Psoas muscle (tissue), 8 donors: ENCODE data around the gene CATSPERB. TPM values are rescaled to one million over a fixed set of nuclear protein-coding genes. Genes with fewer than 3 reads are reported as not detected.
A peak's percentile ranks its signal among the peaks of the same experiment; 100 is the strongest.

Experiments
- ATAC-seq, 4 donors: fragments of 200-7000 bp; cut with Tn5 transposase; one replicate each; pipeline ENCODE4 v1.9.1; 2020; ENCODE audit warnings: moderate library complexity in 3 of 4, mild to moderate bottlenecking in 2 of 4
- DNase-seq, 2 donors: peaks; one replicate each; pipeline ENCODE4 v3.0.0-alpha.2; 2020
- H3K27ac ChIP-seq: fragments of 200-600 bp; one replicate; pipeline ENCODE4 v1.8.0; 2022
- H3K27me3 ChIP-seq, 3 donors: fragments of 200-600 bp in 1 of 3; one replicate each; pipeline versions ENCODE4 v1.6.1 to v1.8.0; 2013 to 2022; ENCODE audit warnings: low read length in 2 of 3, mild to moderate bottlenecking in 2 of 3, moderate library complexity in 1 of 3; ENCODE audit not compliant: insufficient read depth in 3 of 3
- H3K36me3 ChIP-seq, 2 donors: fragments of 200-600 bp in 1 of 2; one replicate each; pipeline versions ENCODE4 v1.6.1 to v1.8.0; 2013 to 2022; ENCODE audit warnings: low read depth in 1 of 2, mild to moderate bottlenecking in 1 of 2, moderate library complexity in 1 of 2; ENCODE audit not compliant: insufficient read depth in 1 of 2
- H3K4me1 ChIP-seq: fragments of 200-600 bp; one replicate; pipeline ENCODE4 v1.8.0; 2022
- H3K4me3 ChIP-seq: fragments of 200-600 bp; one replicate; pipeline ENCODE4 v1.8.0; 2022; ENCODE audit warnings: mild to moderate bottlenecking
- H3K9me3 ChIP-seq: fragments of 200-600 bp; one replicate; pipeline ENCODE4 v1.8.0; 2022
- WGBS, 3 donors: extraction: QIAGEN DNeasy Blood & Tissue Kit; methylation state at CpG; one replicate each; pipeline versions ENCODE4 v1.1.6 to v1.1.7; 2013; 5-methylcytosine and 5-hydroxymethylcytosine counted together
- intact Hi-C, 2 donors: fragments of 100-400 bp; cut with DNase I; formaldehyde crosslinking; loops; one replicate each; pipeline versions ENCODE4 v1.11.0 to v1.14.2; 2022
- polyA plus RNA-seq, 3 donors: library from polyadenylated mRNA; stranded (reverse); fragments of 200-250 nt; gene quantifications; one replicate each; pipeline ENCODE4 v1.2.3, GENCODE V29; 2013
- total RNA-seq, 4 donors: library from RNA; stranded (reverse); fragmentation: NEBNext Ultra II Directional in 2 of 4; extraction: Animal tissue kit (Norgen Biotek cat#: 25700) in 2 of 4; gene quantifications; one replicate each; pipeline versions ENCODE4 v1.2.1 to v1.2.4, GENCODE V29; 2021 to 2023
- TF ChIP-seq, protein P1 (sequence below): fragments of 200-600 bp; IDR thresholded peaks from one replicate; pipeline ENCODE4 v1.8.0; 2022; ENCODE audit warnings: antibody characterized with exemption
- donor health status: healthy with polysubstance abuse.
- donor health status: DM: no; HTN: no; CAD: no; lungs with moderate emphysema.
- donor health status: Bipolar disorder and iron deficiency.
- donor health status: healthy.
- donor health status: DM: yes; HTN: yes; CAD: no.
- donor health status: DM: no; HTN: no; CAD: no.
- donor health status: DM: no; HTN: no; CAD: no.
- donor health status: DM: yes; HTN: yes; CAD: no.

CATSPERB gene
- total and polyA plus RNA-seq, 7 donors: 0.03 to 0.52 (median 0.20) TPM

DNA sequence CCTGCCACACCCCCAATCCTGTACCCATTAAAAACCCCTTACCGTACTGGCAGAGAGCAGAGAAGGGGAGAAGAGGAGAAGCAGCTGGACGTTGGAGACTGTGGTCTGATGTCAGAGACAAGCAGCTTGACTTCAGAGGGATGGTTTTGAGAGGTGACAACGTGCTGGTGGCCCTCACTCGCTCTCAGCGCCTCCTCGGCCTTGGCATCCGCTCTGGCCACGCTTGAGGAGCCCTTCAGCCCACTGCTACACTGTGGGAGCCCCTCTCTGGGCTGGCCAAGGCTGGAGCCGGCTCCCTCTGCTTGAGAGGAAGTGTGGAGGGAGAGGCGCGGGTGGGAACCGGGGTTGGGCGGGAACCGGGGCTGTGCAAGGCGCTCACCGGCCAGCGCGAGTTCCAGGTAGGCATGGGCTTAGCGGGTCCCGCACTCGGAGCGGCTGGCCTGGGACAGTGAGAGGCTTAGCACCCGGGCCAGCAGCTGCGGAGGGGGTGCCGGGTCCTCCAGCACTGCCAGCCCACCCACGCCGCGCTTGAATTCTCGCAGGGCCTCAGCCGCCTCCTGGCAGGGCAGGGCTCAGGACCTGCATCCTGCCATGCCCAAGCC lies 154.2 kb downstream of the CATSPERB start:
- 85 to 95% (median 94%) methylated on average over 25 to 30 of the region's 30 CpGs for WGBS, 3 donors
- H3K27ac ChIP-seq: no peak overlapping the region
- no peaks in the 10 kb centered on the region for H3K4me1 ChIP-seq
- H3K4me3 ChIP-seq: no peak overlapping the region
- H3K9me3 ChIP-seq: no peaks in the 10 kb centered on the region
- DNase-seq: no peak
- no peak for ATAC-seq
- peaks cover 0 to 23% (median 14%) of the 10 kb centered on the region in 3 donors for H3K27me3 ChIP-seq
- TF ChIP-seq, protein P1, sequence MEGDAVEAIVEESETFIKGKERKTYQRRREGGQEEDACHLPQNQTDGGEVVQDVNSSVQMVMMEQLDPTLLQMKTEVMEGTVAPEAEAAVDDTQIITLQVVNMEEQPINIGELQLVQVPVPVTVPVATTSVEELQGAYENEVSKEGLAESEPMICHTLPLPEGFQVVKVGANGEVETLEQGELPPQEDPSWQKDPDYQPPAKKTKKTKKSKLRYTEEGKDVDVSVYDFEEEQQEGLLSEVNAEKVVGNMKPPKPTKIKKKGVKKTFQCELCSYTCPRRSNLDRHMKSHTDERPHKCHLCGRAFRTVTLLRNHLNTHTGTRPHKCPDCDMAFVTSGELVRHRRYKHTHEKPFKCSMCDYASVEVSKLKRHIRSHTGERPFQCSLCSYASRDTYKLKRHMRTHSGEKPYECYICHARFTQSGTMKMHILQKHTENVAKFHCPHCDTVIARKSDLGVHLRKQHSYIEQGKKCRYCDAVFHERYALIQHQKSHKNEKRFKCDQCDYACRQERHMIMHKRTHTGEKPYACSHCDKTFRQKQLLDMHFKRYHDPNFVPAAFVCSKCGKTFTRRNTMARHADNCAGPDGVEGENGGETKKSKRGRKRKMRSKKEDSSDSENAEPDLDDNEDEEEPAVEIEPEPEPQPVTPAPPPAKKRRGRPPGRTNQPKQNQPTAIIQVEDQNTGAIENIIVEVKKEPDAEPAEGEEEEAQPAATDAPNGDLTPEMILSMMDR: no peak
- intact Hi-C loops: no loop called here
- no peaks in the 10 kb centered on the region for H3K36me3 ChIP-seq

DNA sequence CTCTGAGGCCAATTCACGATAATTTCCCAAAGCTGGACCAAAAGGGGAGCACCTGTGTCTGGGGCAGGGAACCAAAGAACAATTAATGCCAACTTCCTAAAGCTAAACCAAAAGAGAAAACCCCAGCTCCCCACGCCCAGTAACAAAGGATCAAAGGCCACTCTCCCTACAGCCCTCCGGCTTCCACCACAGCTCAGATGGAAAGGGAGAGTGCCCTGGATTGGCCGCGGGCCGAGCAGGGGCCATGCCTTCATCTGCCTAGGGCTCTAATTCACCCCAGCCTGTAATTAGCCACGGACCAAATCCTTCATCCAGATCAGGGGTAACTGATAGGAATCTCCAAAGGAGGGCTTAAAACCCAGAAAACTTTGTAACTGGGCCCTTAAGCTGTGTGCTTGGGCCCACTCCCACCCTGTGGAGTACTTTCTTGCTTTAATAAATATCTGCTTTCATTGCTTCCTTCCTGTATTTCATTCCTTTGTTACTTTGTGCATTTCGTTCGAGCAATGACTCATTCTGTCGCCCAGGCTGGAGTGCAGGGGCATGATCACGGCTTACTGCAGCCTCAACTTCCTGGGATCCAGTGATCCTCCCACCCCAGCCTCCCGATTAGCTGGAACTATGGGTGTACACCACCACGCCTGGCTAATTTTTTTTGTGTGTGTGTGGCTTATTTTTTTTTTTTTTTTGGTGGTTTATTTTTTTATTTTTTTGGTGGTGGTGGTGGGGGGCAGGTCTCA lies 156.2 kb downstream of the CATSPERB start:
- Histone ChIP-seq H3K36me3 (no peaks in the 10 kb centered on the region), H3K4me1 (no peaks in the 10 kb centered on the region), H3K27me3 (peaks cover 0 to 31% (median 14%) of the 10 kb centered on the region in 3 donors), H3K4me3 (no peak overlapping the region), H3K27ac (no peak overlapping the region), H3K9me3 (no peaks in the 10 kb centered on the region)
- TF ChIP-seq, protein P1: no peak
- ATAC-seq (no peak), DNase-seq (no peak)
- intact Hi-C loops: no loop called here
- 44 to 68% (median 49%) methylated on average over 13 of the region's 13 CpGs for WGBS, 3 donors

DNA sequence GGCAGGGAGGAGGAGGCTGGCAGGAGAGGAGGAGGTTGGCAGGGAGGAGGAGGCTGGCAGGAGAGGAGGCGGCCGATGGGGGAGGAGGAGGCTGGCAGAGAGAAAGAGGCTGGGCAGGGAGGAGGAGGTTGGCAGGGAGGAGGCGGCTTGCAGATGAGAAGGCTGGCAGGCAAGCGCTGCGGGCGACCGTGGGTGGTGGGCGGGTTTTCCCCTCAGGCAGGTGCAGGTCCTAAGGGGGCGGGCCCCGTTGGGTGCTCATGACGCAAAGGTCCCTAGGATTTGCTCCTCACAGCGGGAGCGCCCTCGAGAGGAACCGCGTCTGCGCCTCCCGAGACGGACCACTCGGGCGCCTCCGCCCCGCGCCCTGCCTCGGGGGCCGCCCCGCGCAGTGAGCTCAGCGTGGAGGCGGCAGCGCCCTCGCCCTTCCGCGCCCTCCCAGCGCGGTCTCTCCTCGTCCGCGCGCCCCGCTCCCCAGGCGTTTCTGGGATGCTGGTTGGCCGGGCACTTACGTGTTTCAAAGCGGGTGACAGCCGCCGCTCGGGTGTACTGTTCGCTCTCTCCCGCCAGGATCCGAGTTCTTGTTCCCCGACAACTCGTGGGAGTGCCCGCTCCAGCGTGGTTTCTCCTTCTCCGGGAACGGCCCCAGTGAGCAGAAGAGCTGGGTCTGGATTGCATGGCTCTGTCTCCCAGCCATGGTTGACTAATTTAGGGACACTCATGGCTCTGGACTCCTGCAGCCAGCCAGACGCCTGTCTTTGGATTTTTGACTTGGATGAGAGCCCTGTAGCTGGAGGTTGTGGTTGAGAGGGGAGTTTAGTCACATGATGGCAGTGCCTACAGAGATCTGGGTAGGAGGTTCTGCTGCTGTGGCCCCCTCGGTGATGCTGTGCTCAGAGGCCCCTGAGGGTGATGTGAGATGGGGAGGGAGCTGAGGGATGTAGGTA lies 157.7 kb downstream of the CATSPERB start:
- Histone ChIP-seq H3K36me3 (no peaks in the 10 kb centered on the region), H3K27ac (no peak overlapping the region), H3K9me3 (no peaks in the 10 kb centered on the region), H3K4me1 (no peaks in the 10 kb centered on the region), H3K27me3 (peaks cover 0 to 27% (median 13%) of the 10 kb centered on the region in 3 donors), H3K4me3 (peak overlapping the region; percentile 51)
- WGBS, 3 donors: 1% methylated on average over 29 to 59 of the region's 59 CpGs
- TF ChIP-seq, protein P1: no peak
- intact Hi-C loops: no loop called here
- DNase-seq: peak; percentile 25 to 48
- ATAC-seq: peak in 1 of 4 donors; percentile 40

DNA sequence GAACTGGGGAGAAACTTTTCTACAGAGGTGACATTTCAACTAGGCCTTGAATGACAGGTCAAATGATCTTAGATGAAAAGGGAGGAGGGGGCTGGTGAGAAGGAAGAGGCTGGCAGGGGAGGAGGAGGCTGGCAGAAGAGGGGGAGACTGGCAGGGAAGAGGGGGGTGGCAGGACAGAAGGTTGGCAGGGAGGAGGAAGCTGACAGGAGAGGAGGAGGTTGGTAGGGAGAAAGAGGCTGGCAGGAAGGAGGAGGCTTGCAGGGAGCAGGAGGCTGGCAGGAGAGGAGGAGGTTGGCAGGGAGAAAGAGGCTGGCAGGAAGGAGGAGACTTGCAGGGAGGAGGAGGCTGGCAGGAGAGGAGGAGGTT lies 158.4 kb downstream of the CATSPERB start:
- no peaks in the 10 kb centered on the region for H3K9me3 ChIP-seq
- DNase-seq (no peak), ATAC-seq (no peak)
- TF ChIP-seq, protein P1: no peak
- intact Hi-C loops: no loop called here
- no peaks in the 10 kb centered on the region for H3K4me1 ChIP-seq
- H3K36me3 ChIP-seq: no peaks in the 10 kb centered on the region
- H3K27me3 ChIP-seq: peaks cover 0 to 27% (median 13%) of the 10 kb centered on the region in 3 donors
- H3K27ac ChIP-seq: no peak overlapping the region
- H3K4me3 ChIP-seq: no peak overlapping the region
